Kidney (tissue), 22 donors: ENCODE data around the gene PPP1CB. TPM values are rescaled to one million over a fixed set of nuclear protein-coding genes. Genes with fewer than 3 reads are reported as not detected.

Source experiments
- DNase-seq, 5 donors: peaks; one replicate each; pipeline ENCODE4 v3.0.0-alpha.2; 2013 to 2020
- FAIRE-seq: peaks from 2 replicates; lab custom pipeline; 2012; peaks lifted over from hg19 to GRCh38; lab: Jason Lieb, UNC
- H3K27ac ChIP-seq, 2 donors: one replicate each; pipeline ENCODE4 v1.7.0; 2013; ENCODE audit warnings: low read depth in 2 of 2, low read length in 2 of 2, inconsistent platforms in 1 of 2
- H3K27me3 ChIP-seq: one replicate; pipeline ENCODE4 v1.7.1; 2013; ENCODE audit warnings: low read length, inconsistent platforms; ENCODE audit not compliant: control insufficient read depth, insufficient read depth
- H3K36me3 ChIP-seq, 3 donors: one replicate each; pipeline versions ENCODE4 v1.7.0 to v1.7.1; 2013; ENCODE audit warnings: low read length in 3 of 3, control low read depth in 1 of 3, inconsistent platforms in 1 of 3; ENCODE audit not compliant: insufficient read depth in 3 of 3, control insufficient read depth in 2 of 3
- H3K4me1 ChIP-seq, 3 donors: one replicate each; pipeline versions ENCODE4 v1.7.0 to v1.7.1; 2013; ENCODE audit warnings: low read length in 3 of 3, inconsistent platforms in 1 of 3, low read depth in 1 of 3; ENCODE audit not compliant: control insufficient read depth in 2 of 3, insufficient read depth in 2 of 3
- H3K4me3 ChIP-seq, 3 donors: one replicate each; pipeline versions ENCODE4 v1.7.0 to v1.8.1; 2013; ENCODE audit warnings: low read length in 3 of 3, control low read depth in 1 of 3, inconsistent platforms in 1 of 3
- H3K9ac ChIP-seq, 3 donors: one replicate each; pipeline versions ENCODE4 v1.7.0 to v1.7.1; 2013; ENCODE audit warnings: low read length in 3 of 3, control low read depth in 1 of 3, inconsistent platforms in 1 of 3
- H3K9me3 ChIP-seq, 3 donors: one replicate each; pipeline versions ENCODE4 v1.7.0 to v1.7.1; 2013; ENCODE audit warnings: low read length in 3 of 3, control low read depth in 1 of 3, inconsistent platforms in 1 of 3; ENCODE audit not compliant: control insufficient read depth in 2 of 3, insufficient read depth in 1 of 3
- CTCF ChIP-seq: IDR thresholded peaks from 3 replicates; pipeline ENCODE4 v1.5.1; 2012; ENCODE audit warnings: mild to moderate bottlenecking, moderate library complexity, borderline replicate concordance; ENCODE audit not compliant: insufficient read depth; ENCODE audit errors: extremely low read depth
- intact Hi-C: fragments of 100-400 bp; cut with DNase I; formaldehyde crosslinking; loops from one replicate; pipeline ENCODE4 v1.11.1; 2022
- long read RNA-seq, 10 donors: library from polyadenylated mRNA in 1 of 10; unstranded in 1 of 10; transcript quantifications; one replicate each; pipeline ENCODE4 v2.0.0 and lab custom pipeline, GENCODE V29; 2021 to 2026
- polyA plus RNA-seq: library from polyadenylated mRNA; stranded (reverse); fragments of 350-450 nt; fragmentation: Illumina TruSeq; extraction: RNeasy Lipid Tissue Mini Kit (QIAGEN cat#74804); gene quantifications from one replicate; pipeline ENCODE4 v1.2.3, GENCODE V29; 2014; ENCODE audit warnings: low read depth, low replicate concordance; ENCODE audit not compliant: insufficient read depth
- total RNA-seq: library from RNA; stranded (reverse); fragmentation: NEBNext Ultra II Directional; extraction: Animal tissue kit (Norgen Biotek cat#: 25700); gene quantifications from one replicate; pipeline ENCODE4 v1.2.1, GENCODE V29; 2021
- donor health status: control.
- donor health status: control.
- donor health status: control.
- donor health status: control.
- donor health status: control.
- donor health status: DM: yes; HTN: yes; CAD: no.
- donor health status: Normal renal cell carcinoma (clear cell type).

The PPP1CB gene
- total RNA-seq = 358 TPM
- polyA plus RNA-seq = 63.3 TPM
- long read RNA-seq, donor 1, full-length matches to known transcripts = 41 of 65 reads
- long read RNA-seq, donor 1, partial matches to known transcripts = 24 of 65 reads
- long read RNA-seq, donor 1, other reads (novel, unspliced or antisense) = 0 of 65 reads
- long read RNA-seq, donor 2, full-length matches to known transcripts = 42 of 57 reads
- long read RNA-seq, donor 2, partial matches to known transcripts = 15 of 57 reads
- long read RNA-seq, donor 2, other reads (novel, unspliced or antisense) = 0 of 57 reads
- long read RNA-seq, donor 3, full-length matches to known transcripts = 36 of 55 reads
- long read RNA-seq, donor 3, partial matches to known transcripts = 19 of 55 reads
- long read RNA-seq, donor 3, other reads (novel, unspliced or antisense) = 0 of 55 reads
- long read RNA-seq, donor 4, full-length matches to known transcripts = 42 of 53 reads
- long read RNA-seq, donor 4, partial matches to known transcripts = 11 of 53 reads
- long read RNA-seq, donor 4, other reads (novel, unspliced or antisense) = 0 of 53 reads
- long read RNA-seq, donor 5, full-length matches to known transcripts = 2 of 2 reads
- long read RNA-seq, donor 5, partial matches to known transcripts = 0 of 2 reads
- long read RNA-seq, donor 5, other reads (novel, unspliced or antisense) = 0 of 2 reads
- long read RNA-seq, donor 6, full-length matches to known transcripts = 67 of 113 reads
- long read RNA-seq, donor 6, partial matches to known transcripts = 46 of 113 reads
- long read RNA-seq, donor 6, other reads (novel, unspliced or antisense) = 0 of 113 reads
- long read RNA-seq, donor 7, full-length matches to known transcripts = 272 of 296 reads
- long read RNA-seq, donor 7, partial matches to known transcripts = 9 of 296 reads
- long read RNA-seq, donor 7, other reads (novel, unspliced or antisense) = 15 of 296 reads
- long read RNA-seq, donor 8, full-length matches to known transcripts = 42 of 156 reads
- long read RNA-seq, donor 8, partial matches to known transcripts = 114 of 156 reads
- long read RNA-seq, donor 8, other reads (novel, unspliced or antisense) = 0 of 156 reads
- long read RNA-seq, donor 9, full-length matches to known transcripts = 22 of 32 reads
- long read RNA-seq, donor 9, partial matches to known transcripts = 10 of 32 reads
- long read RNA-seq, donor 9, other reads (novel, unspliced or antisense) = 0 of 32 reads
- long read RNA-seq, donor 10, full-length matches to known transcripts = 47 of 222 reads
- long read RNA-seq, donor 10, partial matches to known transcripts = 175 of 222 reads
- long read RNA-seq, donor 10, other reads (novel, unspliced or antisense) = 0 of 222 reads

- peak within 1 kb of the TSS; percentile 92 to 98 (median 94) for H3K4me3 ChIP-seq
- peaks cover 0 to 11% (median 9%) of the 10 kb centered on the region in 3 donors for H3K4me1 ChIP-seq
- FAIRE-seq = no peak
- H3K27ac ChIP-seq = peak within 1 kb of the TSS; percentile 99
- intact Hi-C loops = no loop called here
- TF ChIP-seq CTCF = peak; percentile 46
- no peaks in the 10 kb centered on the region for H3K9me3 ChIP-seq
- peak within 1 kb of the TSS; percentile 90 to 97 (median 94) for H3K9ac ChIP-seq
- peaks cover 0 to 1% (median 0%) of the 10 kb centered on the region in 3 donors for H3K36me3 ChIP-seq
- no peaks in the 10 kb centered on the region for H3K27me3 ChIP-seq
- peak; percentile 97 to 99 (median 98) for DNase-seq
These were observed at the start of gene PPP1CB for GRCh38 chr2:28751252-28751955. PPP1CB (plus strand) TSS chr2:28751830; CDS start chr2:28752125, 295 bp downstream.

- intact Hi-C loops = no loop called here
These were observed 49.2 kb upstream of the PPP1CB start for GRCh38 chr2:28702415-28702861.

More at GRCh38 chr2:28702415-28702861, 49.2 kb upstream of the PPP1CB start:
- no peak overlapping the region for H3K9ac ChIP-seq
- peaks cover 0 to 4% (median 0%) of the 10 kb centered on the region in 3 donors for H3K4me1 ChIP-seq
- H3K27me3 ChIP-seq = no peaks in the 10 kb centered on the region
- no peaks in the 10 kb centered on the region for H3K9me3 ChIP-seq
- no peaks in the 10 kb centered on the region for H3K36me3 ChIP-seq
- H3K4me3 ChIP-seq = no peak overlapping the region
- FAIRE-seq (no peak), DNase-seq (no peak)
- H3K27ac ChIP-seq = no peak overlapping the region
- TF ChIP-seq CTCF = no peak
